Measurements from ENCODE around the gene IFRD1.
"Not testable (repeated sequence)": the region's sequence is repeated elsewhere in the genome, so short reads cannot be mapped to it uniquely, and the experiment has no call there.

IFRD1 gene

DNA sequence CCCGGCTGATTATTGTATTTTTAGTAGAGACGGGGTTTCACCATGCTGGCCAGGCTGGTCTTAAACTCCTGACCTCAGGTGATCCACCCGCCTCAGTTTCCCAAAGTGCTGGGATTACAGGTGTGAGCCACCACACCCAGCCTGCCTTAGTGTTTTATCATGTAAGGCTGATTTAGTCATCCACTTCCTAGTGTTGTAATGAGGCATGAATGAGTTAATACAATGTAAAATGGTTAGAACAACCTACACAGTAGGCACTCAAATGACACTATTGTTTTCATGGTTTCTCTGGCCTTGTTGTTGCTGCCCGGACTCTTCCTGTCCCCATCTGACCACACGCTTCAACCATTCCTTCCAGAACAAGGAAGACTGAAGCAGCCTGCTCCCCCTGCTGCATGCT is 66.2 kb downstream of the IFRD1 start:
- DNase-seq (ENCODE audit: low read depth in 2 of 2) = not testable (repeated sequence)

DNA sequence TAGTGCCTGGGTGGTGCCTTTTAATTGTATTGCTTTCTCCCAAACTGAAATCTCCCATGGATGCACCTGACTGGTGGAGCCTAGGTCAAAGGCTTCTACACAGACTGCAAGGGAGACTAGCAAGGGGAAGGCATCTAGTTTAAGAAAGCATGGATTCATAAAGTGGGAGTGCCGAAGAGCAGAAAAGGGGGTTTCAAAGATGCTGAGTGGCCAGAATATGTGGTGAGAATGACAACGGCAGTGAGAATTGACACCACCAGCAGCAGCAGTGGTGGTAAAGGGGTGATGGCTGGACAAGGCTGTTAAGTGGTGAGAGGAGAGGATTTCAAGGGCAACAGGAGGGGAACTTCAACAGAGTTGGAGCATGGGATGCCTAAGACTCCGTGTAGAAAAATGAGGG is 67.2 kb downstream of the IFRD1 start:
- DNase-seq (ENCODE audit: low read depth in 2 of 2) = no peak

DNA sequence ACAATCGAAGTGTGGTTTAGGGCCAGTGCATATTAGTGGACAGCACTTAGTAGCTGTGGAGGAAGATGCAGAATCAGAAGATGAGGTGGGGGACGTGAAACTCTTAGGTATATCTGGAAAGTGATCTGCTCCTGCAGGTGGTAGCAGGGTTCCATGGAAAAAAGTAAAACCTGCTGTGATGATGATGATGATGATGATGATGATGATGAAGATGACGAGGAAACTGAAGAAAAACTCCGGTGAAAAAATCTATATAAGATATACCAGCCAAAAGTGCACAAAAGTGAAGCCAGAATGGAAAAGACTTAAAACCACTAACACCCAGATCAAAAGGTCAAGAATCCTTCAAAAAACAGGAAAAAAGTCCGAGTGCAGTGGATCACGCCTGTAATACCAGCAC is 70.5 kb downstream of the IFRD1 start:
- no peak for DNase-seq (ENCODE audit: low read depth in 2 of 2)

DNA sequence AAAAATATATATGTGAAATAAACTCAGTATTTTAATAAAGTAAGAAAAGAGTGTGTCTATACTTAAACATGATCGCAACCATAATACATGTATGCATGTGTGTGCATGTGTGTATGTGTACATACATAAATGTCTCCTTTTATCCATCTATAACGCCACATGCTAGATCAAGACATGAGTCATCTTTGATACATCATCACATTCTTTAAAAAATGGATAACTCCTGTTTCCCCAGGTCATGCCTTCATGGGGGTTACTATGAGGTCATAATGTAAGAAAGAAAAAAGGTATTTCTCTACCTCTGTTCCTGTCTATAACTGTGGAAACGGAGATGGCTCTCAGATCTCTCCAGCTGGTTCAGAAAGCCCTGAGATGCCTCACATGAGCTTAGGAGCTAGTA is 71.7 kb downstream of the IFRD1 start:
- DNase-seq (ENCODE audit: low read depth in 2 of 2) = no peak

DNA sequence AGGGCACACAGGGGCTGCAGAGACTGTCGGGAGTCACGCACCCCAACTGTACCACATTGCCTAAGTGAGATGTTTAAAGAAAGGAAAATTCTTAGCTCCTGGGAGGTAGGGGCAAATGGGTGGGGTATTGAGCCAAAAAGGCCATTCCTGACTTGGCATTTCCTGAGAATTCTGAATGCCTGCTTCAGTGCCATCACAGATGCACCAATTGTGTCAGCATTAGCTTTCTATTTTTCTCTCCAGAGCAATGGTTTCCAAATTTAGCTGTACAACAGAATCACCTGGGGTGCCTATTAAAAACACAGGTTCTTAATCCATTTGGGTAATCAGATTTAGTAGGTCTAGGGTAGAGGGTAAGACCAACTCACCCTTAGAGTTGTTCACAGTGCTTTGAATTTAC is 73.6 kb downstream of the IFRD1 start:
- DNase-seq (ENCODE audit: low read depth in 2 of 2) = no peak
